ENCODE measurements around the gene PDE8A.

GRCh38 chr15:84953726-84954125, 27.9 kb upstream of the PDE8A start:
- TF ChIP-seq, protein P1, sequence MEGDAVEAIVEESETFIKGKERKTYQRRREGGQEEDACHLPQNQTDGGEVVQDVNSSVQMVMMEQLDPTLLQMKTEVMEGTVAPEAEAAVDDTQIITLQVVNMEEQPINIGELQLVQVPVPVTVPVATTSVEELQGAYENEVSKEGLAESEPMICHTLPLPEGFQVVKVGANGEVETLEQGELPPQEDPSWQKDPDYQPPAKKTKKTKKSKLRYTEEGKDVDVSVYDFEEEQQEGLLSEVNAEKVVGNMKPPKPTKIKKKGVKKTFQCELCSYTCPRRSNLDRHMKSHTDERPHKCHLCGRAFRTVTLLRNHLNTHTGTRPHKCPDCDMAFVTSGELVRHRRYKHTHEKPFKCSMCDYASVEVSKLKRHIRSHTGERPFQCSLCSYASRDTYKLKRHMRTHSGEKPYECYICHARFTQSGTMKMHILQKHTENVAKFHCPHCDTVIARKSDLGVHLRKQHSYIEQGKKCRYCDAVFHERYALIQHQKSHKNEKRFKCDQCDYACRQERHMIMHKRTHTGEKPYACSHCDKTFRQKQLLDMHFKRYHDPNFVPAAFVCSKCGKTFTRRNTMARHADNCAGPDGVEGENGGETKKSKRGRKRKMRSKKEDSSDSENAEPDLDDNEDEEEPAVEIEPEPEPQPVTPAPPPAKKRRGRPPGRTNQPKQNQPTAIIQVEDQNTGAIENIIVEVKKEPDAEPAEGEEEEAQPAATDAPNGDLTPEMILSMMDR (IDR thresholded peaks at IDR 0.05; ENCODE audit: poor library complexity): no peak
- TF ChIP-seq EZH2phosphoT487 (IDR thresholded peaks at IDR 0.05; ENCODE audit: low read depth, severe bottlenecking, unreplicated experiment): no peak
